Upper lobe of left lung (tissue), 6 donors: Measurements from ENCODE around the gene CYP21A2. TPM values are rescaled to one million over a fixed set of nuclear protein-coding genes. Genes with fewer than 3 reads are reported as not detected.

Experiments used
- ATAC-seq, 2 donors: fragments of 200-7000 bp; cut with Tn5 transposase; one replicate each; pipeline ENCODE4 v1.9.1; 2022; ENCODE audit warnings: mild to moderate bottlenecking in 2 of 2, moderate library complexity in 2 of 2; ENCODE audit not compliant: low FRiP score in 2 of 2
- DNase-seq, 2 donors: peaks; one replicate each; pipeline ENCODE4 v3.0.0-alpha.2; 2019 to 2020
- H3K27ac ChIP-seq, 4 donors: fragments of 200-600 bp; sonication (generic); one replicate each; pipeline ENCODE4 v1.5.1; 2016 to 2019
- H3K27me3 ChIP-seq, 4 donors: fragments of 200-600 bp; sonication (generic); one replicate each; pipeline ENCODE4 v1.5.1; 2017 to 2019
- H3K36me3 ChIP-seq, 4 donors: fragments of 200-600 bp; sonication (generic); one replicate each; pipeline ENCODE4 v1.5.1; 2016 to 2019
- H3K4me1 ChIP-seq, 4 donors: fragments of 200-600 bp; sonication (generic); one replicate each; pipeline ENCODE4 v1.5.1; 2018 to 2019
- H3K4me3 ChIP-seq, 4 donors: fragments of 200-600 bp; sonication (generic); one replicate each; pipeline ENCODE4 v1.5.1; 2017 to 2019; ENCODE audit warnings: mild to moderate bottlenecking in 2 of 4, moderate library complexity in 1 of 4
- H3K9me3 ChIP-seq, 4 donors: fragments of 200-600 bp; sonication (generic); one replicate each; pipeline ENCODE4 v1.5.1; 2018 to 2019
- EP300 ChIP-seq, 4 donors: sonication (generic); formaldehyde crosslinking; IDR thresholded peaks; one replicate each; pipeline ENCODE4 v1.5.1; 2017; ENCODE audit warnings: antibody characterized with exemption in 4 of 4, control low read depth in 2 of 4
- POLR2A ChIP-seq, 4 donors: fragments of 450-650 bp; IDR thresholded peaks; one replicate each; pipeline ENCODE4 v1.5.1; 2016 to 2017; ENCODE audit warnings: antibody characterized with exemption in 4 of 4, mild to moderate bottlenecking in 2 of 4
- POLR2AphosphoS5 ChIP-seq, 2 donors: sonication (generic); formaldehyde crosslinking; IDR thresholded peaks; one replicate each; pipeline ENCODE4 v1.5.1; 2017; ENCODE audit warnings: antibody characterized with exemption in 2 of 2
- WGBS, 2 donors: methylation state at CpG; one replicate each; pipeline ENCODE4 v1.1.5; 2017 to 2018; 5-methylcytosine and 5-hydroxymethylcytosine counted together
- total RNA-seq, 6 donors: library from RNA; depleted of rRNA in 4 of 6; stranded (reverse); fragments of >200 nt in 4 of 6; gene quantifications; one replicate each; pipeline versions ENCODE4 v1.1.0 to v1.2.1, GENCODE V29; 2016 to 2021
- TF ChIP-seq, protein P1 (sequence below), 6 experiments: fragments of 450-650 bp in 4 of 6; fragments of 200-600 bp in 2 of 6; sonication (generic) in 2 of 6; IDR thresholded peaks; one replicate each; pipeline ENCODE4 v1.5.1; 2016 to 2019; ENCODE audit warnings: antibody characterized with exemption in 6 of 6
- donor health status: DM: no; HTN: no; CAD: no; lungs with moderate emphysema.
- donor health status: DM: no; HTN: yes; CAD: no; lungs with severe emphysema.

The CYP21A2 gene
- total RNA-seq, 6 donors from 2014 or later: 0.30 to 2.3 (median 1.2) TPM

DNA sequence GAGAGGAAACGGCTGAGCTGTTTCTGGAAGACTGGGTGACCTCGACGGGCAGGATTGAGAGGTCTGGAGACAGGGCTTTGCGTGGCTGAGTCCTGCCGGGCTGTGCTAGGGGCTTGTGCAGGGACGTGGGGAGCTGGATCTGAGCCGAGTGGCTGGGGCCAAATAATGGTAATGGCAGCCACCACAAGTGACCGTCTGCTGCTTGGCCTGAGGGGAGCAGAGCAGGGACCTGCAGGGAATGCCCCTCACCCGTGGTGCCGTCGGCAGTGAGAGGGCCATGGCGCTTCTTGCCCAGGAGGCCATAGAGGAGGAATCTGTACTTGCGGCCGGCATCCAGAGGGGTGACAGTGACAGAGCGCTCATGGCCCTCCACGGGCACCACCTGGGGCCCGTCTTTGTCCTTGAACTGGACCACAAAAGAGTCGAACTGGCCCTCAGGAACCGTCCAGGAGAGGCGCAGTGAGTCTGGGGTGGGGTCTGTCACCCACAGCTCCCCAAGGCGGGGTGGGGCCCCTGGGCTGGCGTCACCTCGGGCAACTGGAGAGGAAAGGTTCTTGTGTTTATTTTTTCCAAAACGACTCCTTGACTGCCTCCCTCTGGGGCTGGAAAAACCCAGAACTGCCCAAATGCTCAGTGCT is 31.8 kb downstream of the CYP21A2 start:
- Histone ChIP-seq H3K36me3 (peaks cover 0 to 99% (median 28%) of the 10 kb centered on the region in 4 donors), H3K4me1 (no peaks in the 10 kb centered on the region), H3K27ac (no peak overlapping the region), H3K4me3 (no peak overlapping the region), H3K27me3 (no peaks in the 10 kb centered on the region), H3K9me3 (no peaks in the 10 kb centered on the region)
- ATAC-seq: peak in 1 of 2 donors; percentile 3
- 81 to 86% methylated on average over 18 to 24 of the region's 24 CpGs for WGBS, 2 donors
- TF ChIP-seq POLR2A (IDR thresholded peaks at IDR 0.05) (no peak), POLR2AphosphoS5 (IDR thresholded peaks at IDR 0.05) (no peak), EP300 (IDR thresholded peaks at IDR 0.05) (no peak)
- TF ChIP-seq, protein P1, sequence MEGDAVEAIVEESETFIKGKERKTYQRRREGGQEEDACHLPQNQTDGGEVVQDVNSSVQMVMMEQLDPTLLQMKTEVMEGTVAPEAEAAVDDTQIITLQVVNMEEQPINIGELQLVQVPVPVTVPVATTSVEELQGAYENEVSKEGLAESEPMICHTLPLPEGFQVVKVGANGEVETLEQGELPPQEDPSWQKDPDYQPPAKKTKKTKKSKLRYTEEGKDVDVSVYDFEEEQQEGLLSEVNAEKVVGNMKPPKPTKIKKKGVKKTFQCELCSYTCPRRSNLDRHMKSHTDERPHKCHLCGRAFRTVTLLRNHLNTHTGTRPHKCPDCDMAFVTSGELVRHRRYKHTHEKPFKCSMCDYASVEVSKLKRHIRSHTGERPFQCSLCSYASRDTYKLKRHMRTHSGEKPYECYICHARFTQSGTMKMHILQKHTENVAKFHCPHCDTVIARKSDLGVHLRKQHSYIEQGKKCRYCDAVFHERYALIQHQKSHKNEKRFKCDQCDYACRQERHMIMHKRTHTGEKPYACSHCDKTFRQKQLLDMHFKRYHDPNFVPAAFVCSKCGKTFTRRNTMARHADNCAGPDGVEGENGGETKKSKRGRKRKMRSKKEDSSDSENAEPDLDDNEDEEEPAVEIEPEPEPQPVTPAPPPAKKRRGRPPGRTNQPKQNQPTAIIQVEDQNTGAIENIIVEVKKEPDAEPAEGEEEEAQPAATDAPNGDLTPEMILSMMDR (IDR thresholded peaks at IDR 0.05): no peak
- DNase-seq: peak in 1 of 2 donors; percentile 74

DNA sequence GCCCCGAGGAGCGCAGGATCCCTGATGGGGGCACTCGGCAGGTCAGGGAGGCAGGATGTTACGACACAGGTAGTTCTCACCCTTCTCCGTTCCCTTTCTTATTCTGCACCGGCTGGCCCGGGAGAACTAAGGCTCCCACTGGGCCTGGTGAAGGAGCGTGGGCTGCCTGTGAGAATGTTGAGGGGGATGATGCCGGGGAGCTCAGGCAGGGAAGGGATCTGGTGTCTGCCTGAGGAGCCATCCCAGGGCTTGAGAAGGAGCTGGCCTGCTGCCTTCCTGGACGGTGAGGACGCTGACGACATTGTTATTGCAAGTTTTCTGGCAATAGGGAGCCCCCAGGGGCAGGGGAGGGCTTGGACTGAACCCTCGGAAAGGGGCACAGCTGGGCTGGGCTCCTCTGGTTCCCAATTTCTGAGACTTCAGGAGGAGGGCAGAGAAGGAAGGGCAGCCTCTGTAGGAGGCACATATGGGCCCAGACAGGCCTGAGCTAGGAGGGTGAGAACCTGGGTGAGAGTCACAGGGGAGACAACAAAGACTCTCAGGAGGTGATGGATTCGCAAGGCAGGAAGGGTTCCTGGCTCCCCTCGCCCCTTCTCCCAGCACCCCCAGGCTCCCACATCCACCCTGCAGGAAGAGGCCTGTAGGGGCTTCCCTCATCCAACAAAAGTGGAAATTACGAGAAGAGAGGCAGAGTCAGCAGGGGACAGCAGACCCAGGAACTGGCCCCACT is 32.8 kb downstream of the CYP21A2 start:
- WGBS, 2 donors: 70 to 75% methylated on average over 8 to 14 of the region's 16 CpGs
- H3K27me3 ChIP-seq: no peaks in the 10 kb centered on the region
- H3K9me3 ChIP-seq: no peaks in the 10 kb centered on the region
- H3K4me1 ChIP-seq: no peaks in the 10 kb centered on the region
- H3K4me3 ChIP-seq: no peak overlapping the region
- DNase-seq: peak in 1 of 2 donors; percentile 37
- peak overlapping the region in 1 of 4 donors; percentile 27 for H3K27ac ChIP-seq
- peak in 1 of 2 donors; percentile 83 for ATAC-seq
- no peak for TF ChIP-seq EP300 (IDR thresholded peaks at IDR 0.05)
- TF ChIP-seq, protein P1 (IDR thresholded peaks at IDR 0.05): no peak
- no peak for TF ChIP-seq POLR2A (IDR thresholded peaks at IDR 0.05)
- no peak for TF ChIP-seq POLR2AphosphoS5 (IDR thresholded peaks at IDR 0.05)
- H3K36me3 ChIP-seq: peaks cover 0 to 97% (median 31%) of the 10 kb centered on the region in 4 donors

DNA sequence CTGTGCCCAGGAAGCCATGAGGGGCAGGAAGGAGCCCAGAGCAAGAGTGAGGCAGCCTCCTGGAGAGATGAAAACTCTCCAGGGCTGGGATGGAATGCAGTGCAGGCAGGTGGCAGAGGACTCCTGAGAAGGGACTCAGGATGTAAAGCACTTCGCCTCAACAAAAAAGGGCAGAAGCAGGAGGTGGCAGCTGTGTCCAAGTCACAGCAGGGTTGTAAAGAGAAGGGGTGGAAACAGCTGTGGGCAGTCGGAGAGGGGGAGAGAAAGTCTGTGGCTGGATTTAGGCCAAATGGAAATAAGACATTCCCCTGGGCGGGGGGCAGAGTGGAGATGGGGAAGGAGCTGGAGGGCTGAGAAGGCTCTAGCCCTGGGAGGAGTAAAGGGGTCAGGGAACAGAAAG is 34.9 kb downstream of the CYP21A2 start:
- Histone ChIP-seq H3K27ac (no peak overlapping the region), H3K36me3 (peaks cover 0 to 91% (median 26%) of the 10 kb centered on the region in 4 donors), H3K4me3 (no peak overlapping the region), H3K9me3 (no peaks in the 10 kb centered on the region), H3K27me3 (no peaks in the 10 kb centered on the region), H3K4me1 (no peaks in the 10 kb centered on the region)
- 73 to 77% methylated on average over 3 of the region's 3 CpGs for WGBS, 2 donors
- TF ChIP-seq, protein P1 (IDR thresholded peaks at IDR 0.05): no peak
- TF ChIP-seq POLR2AphosphoS5 (IDR thresholded peaks at IDR 0.05): no peak
- TF ChIP-seq EP300 (IDR thresholded peaks at IDR 0.05): no peak
- no peak for TF ChIP-seq POLR2A (IDR thresholded peaks at IDR 0.05)
- ATAC-seq (no peak), DNase-seq (no peak)

DNA sequence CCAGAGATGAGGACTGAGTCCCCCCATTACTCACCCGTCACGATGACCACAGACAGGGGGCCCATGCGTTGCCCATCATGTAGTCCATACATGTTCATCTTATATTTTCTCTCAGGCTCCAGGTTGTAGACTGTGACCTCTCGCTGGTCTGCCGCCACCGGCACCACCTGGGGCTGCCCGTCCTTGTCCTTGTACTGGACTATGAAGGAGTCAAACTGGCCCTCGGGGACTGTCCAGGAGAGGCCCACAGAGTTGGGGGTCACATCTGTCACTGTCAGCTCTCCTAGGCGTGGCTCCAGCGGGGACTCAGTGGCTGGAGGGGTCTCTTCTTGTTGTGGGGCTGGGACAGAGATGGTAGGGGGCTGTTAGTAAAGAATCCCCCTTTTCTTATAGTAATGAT is 35.4 kb downstream of the CYP21A2 start:
- ATAC-seq: no peak
- Histone ChIP-seq H3K36me3 (peaks cover 0 to 89% (median 23%) of the 10 kb centered on the region in 4 donors), H3K9me3 (no peaks in the 10 kb centered on the region), H3K4me3 (no peak overlapping the region), H3K27me3 (no peaks in the 10 kb centered on the region), H3K27ac (no peak overlapping the region), H3K4me1 (no peaks in the 10 kb centered on the region)
- no peak for TF ChIP-seq EP300 (IDR thresholded peaks at IDR 0.05)
- TF ChIP-seq POLR2A (IDR thresholded peaks at IDR 0.05): no peak
- TF ChIP-seq, protein P1 (IDR thresholded peaks at IDR 0.05): no peak
- no peak for TF ChIP-seq POLR2AphosphoS5 (IDR thresholded peaks at IDR 0.05)
- DNase-seq: peak in 1 of 2 donors; percentile 60
- 96 to 98% methylated on average over 7 to 10 of the region's 10 CpGs for WGBS, 2 donors
